ENCODE results near the gene NEGR1.

The NEGR1 gene

DNA sequence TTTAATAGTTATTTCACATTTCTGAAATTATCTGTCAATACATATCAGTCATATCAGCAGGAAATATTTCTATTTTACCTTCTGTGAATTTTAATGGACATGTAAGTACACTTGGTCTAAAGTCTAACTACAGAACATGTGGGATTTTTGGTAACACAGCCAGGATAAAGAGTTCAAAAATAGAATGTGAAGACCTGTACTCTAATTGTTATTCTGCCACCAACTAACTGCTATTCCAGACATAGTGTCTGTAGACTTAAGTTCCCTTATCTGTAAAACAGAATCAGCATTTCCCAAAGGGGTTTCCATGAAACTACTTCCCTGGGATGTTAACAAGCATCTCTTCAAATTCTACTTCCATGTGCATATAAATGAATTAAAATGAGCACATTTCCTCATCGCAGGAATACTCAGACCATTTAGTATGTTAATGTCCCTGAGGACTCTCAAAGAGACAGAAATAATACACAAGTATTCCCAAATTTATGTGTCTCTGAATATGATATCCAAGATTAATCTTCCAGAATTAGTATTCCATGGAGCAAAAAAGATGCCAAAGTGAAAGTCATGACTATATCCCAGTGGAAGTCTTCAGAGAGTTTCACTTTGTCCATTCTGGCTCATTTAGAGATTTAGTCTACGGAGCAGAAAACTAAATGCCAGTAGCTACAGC lies 325.6 kb downstream of the NEGR1 start:
- CTCF ChIA-PET, result no interaction called here
- TF ChIP-seq, protein P1, sequence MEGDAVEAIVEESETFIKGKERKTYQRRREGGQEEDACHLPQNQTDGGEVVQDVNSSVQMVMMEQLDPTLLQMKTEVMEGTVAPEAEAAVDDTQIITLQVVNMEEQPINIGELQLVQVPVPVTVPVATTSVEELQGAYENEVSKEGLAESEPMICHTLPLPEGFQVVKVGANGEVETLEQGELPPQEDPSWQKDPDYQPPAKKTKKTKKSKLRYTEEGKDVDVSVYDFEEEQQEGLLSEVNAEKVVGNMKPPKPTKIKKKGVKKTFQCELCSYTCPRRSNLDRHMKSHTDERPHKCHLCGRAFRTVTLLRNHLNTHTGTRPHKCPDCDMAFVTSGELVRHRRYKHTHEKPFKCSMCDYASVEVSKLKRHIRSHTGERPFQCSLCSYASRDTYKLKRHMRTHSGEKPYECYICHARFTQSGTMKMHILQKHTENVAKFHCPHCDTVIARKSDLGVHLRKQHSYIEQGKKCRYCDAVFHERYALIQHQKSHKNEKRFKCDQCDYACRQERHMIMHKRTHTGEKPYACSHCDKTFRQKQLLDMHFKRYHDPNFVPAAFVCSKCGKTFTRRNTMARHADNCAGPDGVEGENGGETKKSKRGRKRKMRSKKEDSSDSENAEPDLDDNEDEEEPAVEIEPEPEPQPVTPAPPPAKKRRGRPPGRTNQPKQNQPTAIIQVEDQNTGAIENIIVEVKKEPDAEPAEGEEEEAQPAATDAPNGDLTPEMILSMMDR (IDR thresholded peaks at IDR 0.05; ENCODE audit: insufficient read depth, low read length, missing control alignments), result no peak
- no peak overlapping the region for H3K4me3 ChIP-seq (ENCODE audit: low read depth, low read length)

DNA sequence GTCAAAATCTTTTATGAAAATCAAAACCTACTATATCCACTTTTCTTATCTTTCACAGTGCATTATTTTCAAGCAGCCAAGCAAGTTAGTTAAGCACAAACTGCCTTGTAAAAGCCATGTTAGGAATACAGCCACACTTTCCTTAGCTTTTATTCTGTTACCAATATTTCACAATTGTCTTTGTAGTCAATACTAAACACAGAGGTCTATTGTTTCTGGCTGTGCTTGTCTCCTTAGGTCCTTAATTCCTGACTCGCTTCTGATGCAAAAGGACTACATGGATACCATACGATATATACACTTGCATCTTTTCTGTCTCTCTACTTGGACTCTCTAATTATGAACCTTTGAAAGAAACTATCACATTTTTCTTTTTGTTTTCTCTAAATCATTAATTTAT lies 331.8 kb downstream of the NEGR1 start:
- TF ChIP-seq, protein P1 (IDR thresholded peaks at IDR 0.05; ENCODE audit: insufficient read depth, low read length, missing control alignments), result no peak
- no peak overlapping the region for H3K4me3 ChIP-seq (ENCODE audit: low read depth, low read length)
- POLR2A ChIA-PET, result no interaction called here
- CTCF ChIA-PET, result no interaction called here
- DNase-seq (ENCODE audit: low read depth, low spot score), result no peak

More for the DNA sequence above, 325.6 kb downstream of the NEGR1 start:
- POLR2A ChIA-PET, result no interaction called here
- no peak for DNase-seq (ENCODE audit: low read depth, low spot score)

DNA sequence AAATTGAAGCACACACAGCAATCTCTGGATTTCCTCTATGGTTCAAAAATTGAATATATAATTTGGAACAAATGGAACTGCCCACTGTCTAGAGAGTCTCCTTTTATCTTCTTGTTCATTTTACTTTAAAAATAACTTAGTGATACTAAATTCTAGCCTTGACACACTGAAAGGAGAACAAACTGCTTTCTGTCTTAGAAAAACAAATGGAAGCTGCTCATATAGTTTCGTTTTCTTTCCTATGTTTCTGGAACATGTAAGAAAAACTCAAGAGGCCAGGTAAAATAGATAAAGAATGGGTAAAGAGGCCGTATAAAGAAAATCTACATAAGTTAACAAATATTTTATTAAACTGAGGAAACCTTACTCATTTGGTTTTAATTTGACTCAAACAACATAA lies 332.7 kb downstream of the NEGR1 start:
- DNase-seq (ENCODE audit: low read depth, low spot score), result no peak
- ChIA-PET CTCF (no interaction called here), POLR2A (no interaction called here)
- no peak overlapping the region for H3K4me3 ChIP-seq (ENCODE audit: low read depth, low read length)
- TF ChIP-seq, protein P1 (IDR thresholded peaks at IDR 0.05; ENCODE audit: insufficient read depth, low read length, missing control alignments), result no peak

- ChIA-PET POLR2A (no interaction called here), CTCF (no interaction called here)
- H3K4me3 ChIP-seq (ENCODE audit: low read depth, low read length), result no peak overlapping the region
- DNase-seq (ENCODE audit: low read depth, low spot score), result no peak
- TF ChIP-seq, protein P1 (IDR thresholded peaks at IDR 0.05; ENCODE audit: insufficient read depth, low read length, missing control alignments), result no peak
Observed at GRCh38 chr1:71948561-71948960, 333.8 kb downstream of the NEGR1 start.

GRCh38 chr1:71944006-71944405 lies 338.3 kb downstream of the NEGR1 start:
- ChIA-PET CTCF (no interaction called here), POLR2A (no interaction called here)
- DNase-seq (ENCODE audit: low read depth, low spot score), result no peak
- H3K4me3 ChIP-seq (ENCODE audit: low read depth, low read length), result no peak overlapping the region
- TF ChIP-seq, protein P1 (IDR thresholded peaks at IDR 0.05; ENCODE audit: insufficient read depth, low read length, missing control alignments), result no peak

- DNase-seq (ENCODE audit: low read depth, low spot score), result no peak
- POLR2A ChIA-PET, result no interaction called here
- TF ChIP-seq, protein P1 (IDR thresholded peaks at IDR 0.05; ENCODE audit: insufficient read depth, low read length, missing control alignments), result no peak
- no peak overlapping the region for H3K4me3 ChIP-seq (ENCODE audit: low read depth, low read length)
- CTCF ChIA-PET, result no interaction called here
Observed at GRCh38 chr1:71940261-71940660, 342.1 kb downstream of the NEGR1 start.

All from AG04449 (cell line).